ENCODE data around the gene GAPVD1.

Gene GAPVD1

DNA sequence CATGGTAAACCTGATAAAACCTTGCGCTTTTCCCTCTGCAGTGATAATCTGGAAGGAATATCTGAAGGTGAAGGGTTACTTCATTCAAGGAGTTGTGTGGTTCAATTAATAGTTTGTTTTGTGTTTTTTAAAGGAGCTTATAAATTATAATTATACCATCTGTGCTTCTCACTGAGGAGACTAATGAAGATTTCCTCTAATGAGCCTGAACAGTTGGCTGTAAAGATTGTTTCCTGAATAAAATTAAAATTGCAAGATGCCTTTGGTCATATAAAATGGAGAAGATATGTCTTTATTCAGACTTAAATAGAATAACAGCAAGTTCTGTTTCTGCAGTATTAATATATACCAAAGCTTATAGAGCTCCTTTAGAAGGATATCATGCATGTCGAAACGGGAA, 59.9 kb downstream of the GAPVD1 start:
- no peak for DNase-seq

DNA sequence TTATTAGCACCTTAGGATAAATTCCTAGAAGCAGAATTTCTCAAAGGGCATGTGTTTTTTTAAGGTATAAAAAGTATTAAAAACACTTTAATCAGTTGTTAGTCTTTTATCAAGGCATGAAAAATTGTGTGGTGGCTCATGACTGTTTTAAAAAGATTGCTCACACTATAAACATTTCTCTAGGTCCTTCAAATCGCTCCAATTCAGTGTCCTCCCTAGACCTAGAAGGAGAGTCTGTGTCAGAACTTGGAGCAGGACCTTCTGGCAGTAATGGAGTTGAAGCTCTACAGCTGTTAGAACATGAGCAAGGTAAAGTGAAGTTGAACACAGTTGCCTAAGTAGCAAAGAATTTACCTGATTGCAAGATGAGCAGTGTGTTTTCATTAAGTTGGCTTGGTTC, 62.0 kb downstream of the GAPVD1 start:
- DNase-seq = no peak

DNA sequence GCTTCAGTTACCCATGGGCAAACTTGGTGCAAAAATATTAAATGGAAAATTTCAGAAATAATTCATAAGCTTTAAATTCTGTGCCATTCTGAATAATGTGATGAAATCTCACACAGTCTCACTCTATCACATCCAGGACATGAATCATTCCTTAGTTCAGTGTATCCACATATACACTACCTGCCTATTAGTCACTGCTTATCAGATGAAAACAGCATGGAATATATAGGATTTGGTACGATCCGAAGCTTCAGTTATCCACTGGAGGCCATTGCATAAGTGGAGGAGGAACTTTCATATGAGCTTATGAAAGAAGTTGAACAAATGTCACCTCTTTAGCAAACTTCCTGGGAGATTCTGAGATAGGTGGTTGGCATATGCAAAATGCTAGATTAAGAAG, 64.2 kb downstream of the GAPVD1 start:
- no peak for DNase-seq

GRCh38 chr9:125329978-125330377, 68.4 kb downstream of the GAPVD1 start:
- DNase-seq = no peak

DNA sequence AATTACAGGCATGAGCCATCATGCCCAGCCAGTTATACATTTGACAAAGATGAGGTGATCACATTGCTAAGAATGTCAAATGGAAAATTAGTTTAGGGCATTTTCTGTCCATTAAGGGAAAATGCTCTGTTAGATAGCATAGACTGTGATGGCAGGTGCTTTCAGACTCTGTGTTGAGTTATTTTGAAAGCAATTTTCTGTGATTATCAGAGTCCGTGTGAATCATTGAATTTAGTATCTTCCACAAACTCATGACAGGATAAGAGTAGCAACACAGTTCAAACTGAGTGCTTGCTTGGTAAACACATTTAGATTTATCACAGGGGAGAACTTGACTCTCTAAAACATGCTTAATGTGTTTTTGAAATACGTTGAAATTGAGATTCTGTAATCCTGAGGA, 69.0 kb downstream of the GAPVD1 start:
- no peak for DNase-seq

DNA sequence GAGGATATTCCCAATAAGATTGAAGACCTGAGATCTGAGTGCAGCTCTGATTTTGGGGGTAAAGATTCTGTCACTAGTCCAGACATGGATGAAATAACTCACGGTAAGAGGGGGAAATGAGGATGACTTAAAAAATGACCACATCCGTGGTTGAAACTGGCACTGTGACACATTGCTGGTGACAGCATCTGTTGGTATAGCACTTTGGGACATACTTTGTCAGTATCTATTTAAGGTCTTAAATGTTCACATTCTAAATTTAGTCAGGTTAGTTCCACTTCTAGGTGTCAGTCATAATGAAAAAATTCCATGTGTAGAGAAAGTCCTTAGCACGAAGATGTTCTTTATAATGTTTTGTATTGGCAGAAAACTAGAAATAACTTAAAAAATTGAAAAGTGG, 70.9 kb downstream of the GAPVD1 start:
- DNase-seq = no peak

DNA sequence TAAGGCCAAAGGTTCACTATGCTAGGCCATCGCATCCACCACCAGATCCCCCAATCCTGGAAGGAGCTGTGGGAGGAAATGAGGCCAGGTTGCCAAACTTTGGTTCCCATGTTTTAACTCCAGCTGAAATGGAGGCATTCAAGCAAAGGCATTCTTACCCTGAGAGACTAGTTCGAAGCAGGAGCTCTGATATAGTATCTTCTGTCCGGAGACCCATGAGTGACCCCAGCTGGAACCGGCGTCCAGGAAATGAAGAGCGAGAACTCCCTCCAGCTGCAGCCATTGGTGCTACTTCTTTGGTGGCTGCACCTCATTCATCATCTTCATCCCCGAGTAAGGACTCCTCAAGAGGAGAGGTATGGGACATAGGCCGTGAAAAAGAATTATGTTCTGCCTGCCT, 75.6 kb downstream of the GAPVD1 start:
- no peak for DNase-seq

GRCh38 chr9:125338929-125339328, 77.3 kb downstream of the GAPVD1 start:
- no peak for DNase-seq

DNA sequence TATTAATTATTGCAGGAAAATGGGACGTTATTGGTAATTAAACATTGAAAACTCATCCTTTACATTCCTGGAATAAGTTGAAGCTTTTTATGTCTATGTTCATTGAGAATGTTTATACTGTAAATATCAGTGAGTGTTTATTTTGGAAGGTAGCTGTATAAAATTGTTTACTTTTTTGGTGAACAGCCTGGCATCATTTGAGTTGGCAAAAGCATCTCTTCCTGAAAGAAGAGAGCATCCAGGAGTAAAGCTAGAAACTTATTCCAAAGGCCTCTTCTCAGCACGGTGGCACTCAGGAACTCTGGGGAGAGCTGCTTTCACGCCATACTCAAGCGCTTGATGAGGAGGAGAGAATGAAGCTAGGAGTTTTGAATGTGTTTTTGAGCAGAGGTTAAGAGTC, 79.9 kb downstream of the GAPVD1 start:
- no peak for DNase-seq

DNA sequence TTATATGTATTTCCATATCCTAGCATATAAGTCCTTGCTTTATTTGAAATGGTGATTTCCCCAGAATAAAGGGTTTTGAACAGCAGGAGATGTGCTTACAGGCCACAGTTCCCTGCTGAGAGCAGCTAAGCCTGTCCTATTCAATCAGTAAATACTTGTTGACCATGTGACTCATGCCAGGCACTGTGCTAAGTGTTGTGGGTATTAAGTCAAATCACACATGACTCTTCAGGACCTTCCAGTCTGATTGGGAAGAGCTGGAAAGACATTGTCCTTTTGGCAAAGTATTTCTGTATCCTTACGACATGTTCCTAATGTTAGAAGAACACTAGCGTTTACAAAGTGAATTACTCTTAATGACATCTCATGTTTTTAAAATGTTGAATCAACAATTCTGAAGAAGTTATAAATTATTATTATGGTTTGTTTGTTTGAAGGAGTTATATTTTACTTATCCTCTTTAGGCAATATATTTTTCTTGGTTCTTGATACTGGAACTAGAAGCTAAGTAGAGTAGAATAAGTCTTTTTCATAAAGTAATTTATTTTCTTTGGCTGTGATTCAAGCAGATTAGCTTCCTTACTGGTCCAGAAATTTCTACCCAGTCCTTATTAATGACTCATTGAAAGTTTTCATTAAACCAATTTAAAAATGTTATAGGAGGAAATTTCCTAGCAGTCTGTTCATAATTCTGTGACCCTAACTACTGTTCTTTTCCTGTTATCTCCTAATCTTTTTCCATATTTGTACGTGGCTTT, 82.1 kb downstream of the GAPVD1 start:
- DNase-seq = no peak

DNA sequence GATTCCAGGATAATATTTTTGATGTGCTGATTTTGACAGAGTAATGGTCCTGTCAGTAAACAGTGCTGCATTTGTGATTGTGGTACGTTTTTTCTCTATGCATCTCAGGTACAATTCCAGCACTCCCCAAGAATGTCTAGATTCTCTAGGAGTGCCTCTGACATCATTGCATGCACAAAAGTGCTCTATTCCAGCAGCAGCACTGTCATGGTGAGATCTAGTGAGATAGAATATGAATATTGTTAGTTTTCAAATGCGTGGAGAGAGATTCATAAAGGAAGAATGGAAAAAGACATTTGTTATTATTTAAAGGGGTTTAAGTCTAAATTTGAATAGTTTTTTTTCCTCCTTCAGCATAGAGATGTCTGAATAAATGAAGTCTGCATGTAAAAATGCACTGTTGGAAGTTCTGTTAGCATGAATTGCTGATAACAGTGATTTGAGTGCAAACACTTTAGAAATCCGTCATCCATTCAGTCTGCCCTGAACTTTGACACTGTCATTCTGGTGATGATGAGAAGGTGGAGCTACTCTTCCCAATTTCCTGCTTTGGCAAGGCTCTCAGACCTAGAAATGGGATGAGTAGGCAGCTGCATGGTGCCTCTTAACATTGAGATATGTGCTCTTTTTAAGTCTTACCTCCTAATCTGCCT, 84.6 kb downstream of the GAPVD1 start:
- no peak for DNase-seq

DNA sequence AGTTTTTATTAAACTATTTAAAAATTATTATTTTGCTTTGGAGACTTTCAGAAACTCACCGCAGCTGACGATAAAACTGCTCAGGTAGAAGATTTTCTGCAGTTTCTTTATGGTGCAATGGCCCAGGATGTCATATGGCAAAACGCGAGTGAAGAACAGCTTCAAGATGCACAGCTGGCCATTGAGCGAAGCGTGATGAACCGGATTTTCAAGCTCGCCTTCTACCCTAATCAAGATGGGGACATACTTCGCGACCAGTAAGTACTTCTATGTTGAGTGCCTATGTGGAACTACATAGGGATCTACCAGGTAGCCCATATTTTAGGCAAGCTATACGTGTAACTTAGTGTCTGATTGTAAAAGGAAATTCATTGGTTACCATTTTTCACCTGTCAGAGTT, 94.0 kb downstream of the GAPVD1 start:
- no peak for DNase-seq

DNA sequence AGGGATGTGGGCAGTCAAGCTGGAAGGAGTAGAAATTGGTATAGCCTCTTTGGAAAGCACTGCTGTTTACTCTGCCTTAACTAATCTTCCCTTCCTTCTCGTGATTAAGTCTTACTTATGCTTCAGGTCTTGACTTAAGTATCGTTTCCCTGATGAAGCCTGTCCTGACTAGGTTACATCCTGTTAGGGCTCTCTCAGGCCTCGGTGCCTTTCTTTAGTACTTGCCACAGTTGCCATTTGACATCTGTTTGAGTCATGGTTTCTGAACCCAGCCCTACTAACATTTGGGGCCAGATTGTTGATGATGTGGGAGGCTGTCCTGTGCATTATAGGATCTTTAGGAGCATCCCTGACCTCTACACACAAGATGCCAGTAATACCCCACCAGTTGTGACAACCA, 94.4 kb downstream of the GAPVD1 start:
- no peak for DNase-seq

- DNase-seq = no peak
These were observed 97.4 kb downstream of the GAPVD1 start for GRCh38 chr9:125359011-125359410.

DNA sequence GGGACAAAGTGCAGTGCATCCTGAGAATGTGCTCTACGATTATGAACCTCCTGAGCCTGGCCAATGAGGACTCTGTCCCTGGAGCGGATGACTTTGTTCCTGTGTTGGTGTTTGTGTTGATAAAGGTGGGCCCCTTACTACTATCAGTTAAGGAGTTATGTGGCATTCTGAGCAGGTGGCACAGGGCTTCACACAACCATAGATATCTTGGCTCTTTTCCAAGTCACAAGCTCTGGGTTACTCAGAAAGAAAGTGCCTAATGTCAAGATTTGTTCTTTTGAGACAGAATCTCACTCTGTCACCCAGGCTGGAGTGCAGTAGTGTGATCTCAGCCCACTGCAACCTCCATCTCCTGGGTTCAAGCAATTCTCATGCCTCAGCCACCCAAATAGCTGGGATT, 99.0 kb downstream of the GAPVD1 start:
- DNase-seq = peak; percentile 79

DNA sequence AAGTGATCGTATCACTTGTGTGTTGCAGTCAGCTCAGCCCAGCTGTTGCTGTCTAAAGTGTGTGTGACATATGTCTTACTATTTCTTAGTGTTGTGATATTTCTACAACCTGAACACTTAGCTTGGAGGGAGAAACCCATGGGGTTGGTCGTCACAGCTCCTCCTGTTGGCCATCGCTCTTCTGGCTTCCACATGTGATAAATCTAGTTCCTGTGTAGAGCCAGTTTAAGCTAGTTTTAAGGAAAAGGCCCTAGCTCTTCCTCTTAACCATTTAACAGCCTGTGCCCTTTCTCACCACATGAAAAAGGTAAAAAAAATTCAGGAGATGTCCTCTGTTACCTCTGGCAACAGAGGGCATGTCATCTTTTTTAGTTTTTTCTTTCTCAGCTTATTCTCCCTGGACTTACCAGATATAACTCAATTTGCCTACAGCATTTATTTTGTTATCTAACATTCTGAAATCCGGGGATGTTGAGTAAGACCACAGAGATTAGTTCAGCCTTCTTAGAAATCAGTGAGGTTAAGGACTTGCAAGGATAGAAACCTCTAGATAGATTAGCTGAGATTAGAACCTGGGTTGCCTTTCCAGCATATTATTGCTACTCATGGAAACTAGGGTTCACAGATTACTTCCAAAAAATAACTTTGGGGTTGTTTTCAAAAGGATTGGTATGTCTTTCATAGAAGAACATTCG, 100.4 kb downstream of the GAPVD1 start:
- no peak for DNase-seq

DNA sequence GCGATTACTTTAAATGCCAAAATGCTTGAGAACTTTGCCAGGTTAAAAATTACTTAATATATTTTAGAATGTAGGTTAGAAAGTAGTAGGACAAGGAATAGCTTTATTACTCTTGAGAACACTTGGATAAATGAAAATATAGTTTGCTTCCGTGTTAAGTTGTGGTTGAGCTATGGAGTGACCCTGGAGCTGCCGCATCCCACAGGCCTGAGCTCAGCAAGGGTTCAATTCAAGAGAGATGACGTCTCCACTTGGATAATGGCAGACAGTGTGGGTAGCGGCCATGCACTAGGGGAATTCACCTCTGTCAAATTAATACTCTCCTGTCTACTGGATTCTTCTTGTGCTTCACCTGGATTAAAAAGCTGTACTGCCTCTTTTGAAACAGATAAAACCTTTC, 105.0 kb downstream of the GAPVD1 start:
- DNase-seq = no peak

DNA sequence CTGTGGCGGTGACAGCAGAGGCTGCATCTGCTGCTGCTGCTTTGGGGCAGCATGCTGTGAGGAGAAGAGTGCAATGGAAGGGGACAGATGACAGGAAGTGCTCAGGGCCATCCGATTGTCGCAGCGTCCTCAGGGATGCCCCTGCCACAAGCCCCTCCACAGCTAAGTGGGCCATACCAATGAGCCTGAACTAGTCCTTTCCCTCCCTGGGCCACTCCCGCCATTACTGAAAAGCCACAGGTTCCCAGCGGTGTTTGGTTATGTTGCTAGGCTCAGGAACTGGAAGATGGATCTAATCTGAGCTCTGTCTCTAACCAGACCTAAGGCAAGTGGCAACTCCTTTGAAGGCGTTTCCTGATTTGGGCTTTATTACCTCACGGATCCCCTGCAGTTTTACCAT, 109.2 kb downstream of the GAPVD1 start:
- DNase-seq = no peak

GRCh38 chr9:125372441-125373226, 111.0 kb downstream of the GAPVD1 start:
- no peak for DNase-seq

DNA sequence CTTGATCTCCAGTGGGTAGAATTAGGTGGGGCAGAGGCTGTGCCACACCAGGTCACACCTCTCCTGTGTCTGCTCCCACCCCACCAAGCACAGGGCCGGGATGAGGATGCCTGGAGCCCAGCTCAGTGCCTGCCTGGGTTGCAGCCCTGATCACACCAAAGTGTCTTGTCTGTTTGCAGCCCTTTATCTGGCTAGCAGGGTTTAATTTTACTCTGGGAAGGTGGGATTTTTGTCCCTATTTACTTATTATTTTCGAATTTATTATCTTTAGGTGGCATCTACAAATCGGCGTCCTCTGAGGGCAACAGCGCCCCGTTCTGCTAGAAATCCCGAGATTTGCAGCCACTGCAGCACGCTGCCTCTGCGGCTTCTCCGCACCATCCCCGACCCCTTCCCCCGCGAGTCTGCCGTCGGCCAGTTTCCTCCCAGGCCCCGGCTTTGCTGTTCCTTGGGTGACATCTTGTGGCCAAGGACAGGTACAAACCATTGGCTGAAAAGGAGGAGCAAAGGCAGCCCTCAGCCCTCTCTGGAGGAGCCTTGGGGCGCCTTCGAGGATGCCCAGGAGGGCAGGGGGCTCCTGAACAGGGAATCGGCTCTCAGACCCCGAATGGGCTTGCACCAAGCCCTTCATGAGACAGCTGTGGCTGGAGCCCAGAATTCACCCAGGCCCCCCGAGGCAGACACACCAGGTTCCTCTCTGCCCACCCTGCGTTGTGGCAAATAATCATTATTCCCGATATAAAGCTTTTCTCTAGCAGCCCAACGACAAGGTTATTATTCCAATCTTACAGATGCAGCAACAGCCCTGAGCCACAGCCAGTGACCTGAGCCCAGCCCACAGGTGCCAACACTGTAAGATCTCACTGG, 113.0 kb downstream of the GAPVD1 start:
- peak; percentile 73 for DNase-seq

- DNase-seq = no peak
These were observed 114.2 kb downstream of the GAPVD1 start for GRCh38 chr9:125375820-125376219.
